HPDE6-E6E7 (cell line): Measurements from ENCODE around the gene TSPY3.
"Not testable (repeated sequence)": the region's sequence is repeated elsewhere in the genome, so short reads cannot be mapped to it uniquely, and the experiment has no call there.

ENCODE experiments used
- DNase-seq: peaks from one replicate; pipeline ENCODE4 v3.0.0; 2011; ENCODE audit warnings: missing footprints; ENCODE audit errors: extremely low spot score

TSPY3 gene

DNA sequence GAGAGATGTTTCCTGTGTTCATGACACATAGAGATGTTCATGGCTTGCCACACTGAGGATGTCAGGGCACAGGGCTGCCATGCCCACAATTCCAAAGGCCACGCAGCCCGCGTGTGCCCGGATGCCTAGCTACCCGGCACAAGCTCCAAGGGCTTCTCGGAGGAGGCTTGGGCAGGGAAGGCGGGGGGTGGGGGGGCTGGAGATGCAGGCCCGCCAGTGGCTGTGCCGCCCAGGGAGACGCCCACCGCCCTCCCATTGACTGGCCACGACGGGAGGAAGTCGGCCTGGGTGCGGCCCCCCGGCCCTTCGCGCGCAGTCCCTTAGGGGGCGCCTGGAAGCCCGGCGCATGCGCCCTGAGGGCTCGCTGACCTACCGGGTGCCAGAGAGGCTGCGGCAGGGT, at the start of gene TSPY3:
Gene TSPY3 (plus strand): TSS at position 301 of the 400 bp plus-strand sequence. CDS start 46 bp downstream, at position 347.
- not testable (repeated sequence) for DNase-seq

GRCh38 chrY:9357497-9357896, 40.7 kb upstream of the TSPY3 start, which contains the start of gene TSPY8:
TSS of gene TSPY8 (plus strand) at chrY:9357797. CDS start at chrY:9357843, 46 bp downstream.
- DNase-seq: not testable (repeated sequence)

DNA sequence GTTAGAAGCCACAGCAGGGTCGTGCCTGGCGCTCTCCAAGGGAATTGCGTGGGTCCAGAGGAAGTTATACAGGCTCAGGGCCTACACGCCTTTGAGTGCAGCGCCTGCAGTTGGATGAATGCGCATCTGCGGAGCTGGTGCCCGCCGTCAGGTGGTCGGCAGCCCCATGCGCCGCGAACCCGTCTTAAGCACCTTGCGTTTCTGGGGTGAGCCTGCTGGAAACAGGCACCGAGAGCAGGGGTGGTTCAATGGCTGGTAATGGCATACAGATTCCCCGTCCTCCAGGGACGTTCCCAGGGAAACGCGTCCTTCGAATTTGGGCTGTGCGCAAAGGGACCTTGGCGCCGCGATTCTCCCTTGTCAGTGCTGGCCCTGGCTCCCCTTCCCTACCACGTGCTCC, 1.7 kb upstream of the TSPY3 start:
- DNase-seq: not testable (repeated sequence)
